Midbrain (tissue), 1 donor: ENCODE data around the gene SH3RF1.
"Not testable (repeated sequence)": the region's sequence is repeated elsewhere in the genome, so short reads cannot be mapped to it uniquely, and the experiment has no call there.

ENCODE experiments used
- DNase-seq: peaks from one replicate; lab custom pipeline; 2025; lab: John Stamatoyannopoulos, UW

SH3RF1 gene

GRCh38 chr4:169270810-169271691 is at the start of gene SH3RF1:
Gene SH3RF1, minus strand, starts transcription at chr4:169270956. Its CDS starts 1,744 bp downstream, at chr4:169269212.
- peak; percentile 80 for DNase-seq

GRCh38 chr4:169315530-169316343 is 45.0 kb upstream of the SH3RF1 start:
- DNase-seq: no peak

GRCh38 chr4:169314906-169315305 is 44.1 kb upstream of the SH3RF1 start:
- peak; percentile 15 for DNase-seq

GRCh38 chr4:169313732-169314131 is 43.0 kb upstream of the SH3RF1 start:
- DNase-seq: no peak

- DNase-seq: no peak
Observed at GRCh38 chr4:169312690-169313422, 42.1 kb upstream of the SH3RF1 start.

- DNase-seq: peak; percentile 56
Observed at GRCh38 chr4:169311643-169312365, 41.0 kb upstream of the SH3RF1 start.

GRCh38 chr4:169309326-169309967 is 38.7 kb upstream of the SH3RF1 start:
- DNase-seq: no peak

- DNase-seq: no peak
Observed at GRCh38 chr4:169307576-169307975, 36.8 kb upstream of the SH3RF1 start.

GRCh38 chr4:169305651-169306050 is 34.9 kb upstream of the SH3RF1 start:
- no peak for DNase-seq

GRCh38 chr4:169305173-169305572 is 34.4 kb upstream of the SH3RF1 start:
- DNase-seq: no peak

GRCh38 chr4:169295822-169296221 is 25.1 kb upstream of the SH3RF1 start:
- no peak for DNase-seq

GRCh38 chr4:169293343-169294176 is 22.8 kb upstream of the SH3RF1 start:
- DNase-seq: peak; percentile 5

- not testable (repeated sequence) for DNase-seq
Observed at GRCh38 chr4:169287983-169288382, 17.2 kb upstream of the SH3RF1 start.

- no peak for DNase-seq
Observed at GRCh38 chr4:169286562-169287301, 16.0 kb upstream of the SH3RF1 start.

GRCh38 chr4:169283114-169283509 is 12.4 kb upstream of the SH3RF1 start:
- no peak for DNase-seq

GRCh38 chr4:169282429-169283113 is 11.8 kb upstream of the SH3RF1 start:
- DNase-seq: no peak

GRCh38 chr4:169279108-169279507 is 8.4 kb upstream of the SH3RF1 start:
- no peak for DNase-seq

- DNase-seq: no peak
Observed at GRCh38 chr4:169278624-169279023, 7.9 kb upstream of the SH3RF1 start.

- DNase-seq: not testable (repeated sequence)
Observed at GRCh38 chr4:169277838-169278237, 7.1 kb upstream of the SH3RF1 start.
